K562 (cell line): ENCODE results near the gene B3GNT9. TPM values are rescaled to one million over a fixed set of nuclear protein-coding genes. Genes with fewer than 3 reads are reported as not detected.

ENCODE experiments used
- ARID3A ChIP-seq: IDR thresholded peaks from 2 replicates; pipeline ENCODE4 v1.6.1; 2012; ENCODE audit warnings: low read depth, low read length, improper control_type of control experiment, borderline replicate concordance
- BCOR ChIP-seq: fragments of 450-650 bp; IDR thresholded peaks from 2 replicates; pipeline ENCODE4 v1.6.1; 2016
- CCNT2 ChIP-seq: IDR thresholded peaks from 2 replicates; pipeline ENCODE4 v1.6.1; 2011; ENCODE audit warnings: borderline replicate concordance, low read depth, mild to moderate bottlenecking, moderate library complexity, mixed read lengths, low read length; ENCODE audit not compliant: insufficient read length; ENCODE audit errors: extremely low read depth
- DEAF1 ChIP-seq: fragments of 450-650 bp; formaldehyde crosslinking; IDR thresholded peaks from 2 replicates; pipeline ENCODE4 v1.4.0; 2020; ENCODE audit warnings: mild to moderate bottlenecking, moderate library complexity
- GABPB2 ChIP-seq: fragments of 250-450 bp; sonication (Bioruptor Pico); conservative IDR thresholded peaks from 2 replicates; pipeline ENCODE4 v1.5.1; 2021; ENCODE audit warnings: mild to moderate bottlenecking
- GTF2E2 ChIP-seq: fragments of 200-800 bp; sonication (Bioruptor generic); IDR thresholded peaks from 2 replicates; pipeline ENCODE4 v1.6.1; 2016; ENCODE audit warnings: missing genetic modification characterization, missing compliant biosample characterization
- HMGN3 ChIP-seq: IDR thresholded peaks from 2 replicates; pipeline ENCODE4 v1.6.1; 2011; ENCODE audit warnings: borderline replicate concordance, low read depth, mild to moderate bottlenecking, mixed read lengths, low read length; ENCODE audit not compliant: insufficient read length; ENCODE audit errors: extremely low read depth
- MXI1 ChIP-seq: IDR thresholded peaks from 2 replicates; pipeline ENCODE4 v1.6.1; 2011; ENCODE audit warnings: low read depth, mild to moderate bottlenecking, improper control_type of control experiment, low read length
- NFYB ChIP-seq: IDR thresholded peaks from 2 replicates; pipeline ENCODE4 v1.6.1; 2011; ENCODE audit warnings: mild to moderate bottlenecking, moderate library complexity; ENCODE audit not compliant: insufficient read length; ENCODE audit errors: extremely low read depth
- OTX1 ChIP-seq: fragments of 450-650 bp; formaldehyde crosslinking; IDR thresholded peaks from 2 replicates; pipeline ENCODE4 v1.4.0; 2022; ENCODE audit warnings: mild to moderate bottlenecking
- POLR2AphosphoS5 ChIP-seq: IDR thresholded peaks from 2 replicates; pipeline ENCODE4 v1.6.1; 2011; ENCODE audit warnings: mild to moderate bottlenecking, low read depth, low read length, moderate library complexity; ENCODE audit not compliant: control insufficient read depth, insufficient read depth
- PYGO2 ChIP-seq: fragments of 450-650 bp; IDR thresholded peaks from 2 replicates; pipeline ENCODE4 v1.6.1; 2016; ENCODE audit warnings: mild to moderate bottlenecking, missing genetic modification characterization, moderate library complexity, missing compliant biosample characterization
- RBM25 ChIP-seq: fragments of 200-400 bp; formaldehyde crosslinking; IDR thresholded peaks from 2 replicates; pipeline ENCODE4 v1.6.1; 2018; ENCODE audit warnings: low read length, low read depth, moderate library complexity; ENCODE audit not compliant: severe bottlenecking
- SUPT5H ChIP-seq: fragments of 450-650 bp; IDR thresholded peaks from 2 replicates; pipeline ENCODE4 v1.6.1; 2016
- ZNF184 ChIP-seq: sonication (generic); formaldehyde crosslinking; IDR thresholded peaks from 2 replicates; pipeline ENCODE4 v1.5.0; 2020; ENCODE audit warnings: missing genetic modification reagents
- ZNF740 ChIP-seq, 3 experiments: fragments of 200-800 bp in 1 of 3; sonication (Bioruptor generic) in 1 of 3; sonication (generic) in 1 of 3; formaldehyde crosslinking in 1 of 3; IDR thresholded peaks; 2 replicates each; pipeline versions ENCODE4 v1.6.1 to v1.8.0; 2016 to 2022; ENCODE audit warnings: mild to moderate bottlenecking in 2 of 3, missing compliant biosample characterization in 2 of 3, missing genetic modification characterization in 2 of 3, missing genetic modification reagents in 1 of 3
- polyA plus RNA-seq, 8 experiments: library from polyadenylated mRNA; depleted of rRNA in 4 of 8; stranded (reverse) in 5 of 8; unstranded in 3 of 8; fragments of >200 nt; fragmentation: Nextera tagmentation in 2 of 8; fragmentation: Illumina TruSeq in 1 of 8; extraction: Ambion mirVana in 2 of 8; extraction: Trizol in 1 of 8; gene quantifications; 2 replicates each; pipeline versions ENCODE4 v1.2.1 to v1.2.3, GENCODE V29; 2011 to 2014; ENCODE audit warnings: inconsistent platforms in 1 of 8, missing spikeins in 1 of 8
- total RNA-seq, 7 experiments: library from RNA; depleted of rRNA in 6 of 7; stranded (reverse); fragments of >200 nt in 6 of 7; fragmentation: Illumina TruSeq in 2 of 7; extraction: Trizol in 2 of 7; gene quantifications; 2 replicates each; pipeline versions ENCODE4 v1.2.1 to v1.2.3, GENCODE V29; 2011 to 2021; ENCODE audit warnings: low replicate concordance in 1 of 7
- TF ChIP-seq, protein P1 (sequence below): fragments of 250-450 bp; sonication (Bioruptor Pico); IDR thresholded peaks from 2 replicates; pipeline ENCODE4 v1.5.0; 2022; ENCODE audit warnings: mild to moderate bottlenecking

Gene B3GNT9
- total and polyA plus RNA-seq, 9 of the 15 experiments (the other 6 are each of a cell fraction or from before 2014, with no cell fraction given): 0.01 to 1.8 (median 1.1) TPM; not detected in 1

DNA sequence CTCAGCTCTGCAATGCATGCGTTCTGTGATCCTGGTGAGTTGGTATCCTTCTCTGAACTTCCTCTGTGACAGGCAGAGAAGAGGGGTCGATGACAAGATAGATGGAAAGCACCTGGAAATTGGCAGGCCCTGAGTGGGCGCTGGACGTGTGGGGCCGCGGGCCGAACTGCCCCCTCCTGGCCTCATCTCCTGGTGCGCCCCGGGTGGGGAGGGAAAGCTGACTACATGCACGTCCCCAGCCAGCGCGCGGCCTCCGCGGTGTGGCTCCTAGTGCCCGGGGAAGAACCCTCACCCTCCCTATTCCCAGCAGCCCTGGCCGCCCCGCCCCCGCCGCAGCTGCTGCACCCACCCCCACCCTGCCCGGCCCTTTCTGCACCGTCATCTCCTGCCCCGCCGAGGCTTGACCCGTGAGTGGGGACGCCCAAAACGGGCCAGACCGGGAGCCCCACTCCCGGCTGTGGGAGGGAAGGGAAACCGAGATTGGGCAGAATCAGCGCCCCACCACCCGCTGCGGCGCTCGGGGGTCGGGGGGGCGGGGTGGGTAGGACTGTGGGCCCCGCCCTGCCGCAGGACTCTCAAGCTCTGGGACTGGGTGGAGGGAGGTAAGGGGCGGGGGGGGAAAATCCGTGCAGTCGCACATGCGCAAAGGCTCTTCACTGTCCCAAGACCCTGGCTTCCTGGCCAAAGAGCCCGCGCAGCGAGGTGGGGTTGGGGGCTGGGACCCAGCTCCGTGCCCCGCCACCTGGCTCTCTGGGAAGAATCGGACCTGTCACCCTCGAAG, 19.6 kb upstream of the B3GNT9 start, which contains the start of gene NOL3 (continued):
- TF ChIP-seq HMGN3: peak; percentile 77
- peak; percentile 58; the same call in 1 of the 2 replicates for TF ChIP-seq ZNF740 (CRISPR knock-in tag; IDR thresholded peaks at IDR 0.05)
- TF ChIP-seq ZNF740 (tag; IDR thresholded peaks at IDR 0.05): peak in 1 of 2 experiments; percentile 71; a peak in 1 of 4 replicates
- TF ChIP-seq CCNT2: no peak
- TF ChIP-seq MXI1: no peak
- no peak for TF ChIP-seq NFYB
- TF ChIP-seq GABPB2 (CRISPR knock-in tag): no peak
- no peak for TF ChIP-seq PYGO2 (tag)
- no peak for TF ChIP-seq GTF2E2 (tag)
- TF ChIP-seq OTX1: no peak
- no peak for TF ChIP-seq DEAF1 (CRISPR knock-in tag)
- TF ChIP-seq ARID3A: no peak
- TF ChIP-seq BCOR: no peak
- TF ChIP-seq SUPT5H: no peak
- TF ChIP-seq, protein P1, sequence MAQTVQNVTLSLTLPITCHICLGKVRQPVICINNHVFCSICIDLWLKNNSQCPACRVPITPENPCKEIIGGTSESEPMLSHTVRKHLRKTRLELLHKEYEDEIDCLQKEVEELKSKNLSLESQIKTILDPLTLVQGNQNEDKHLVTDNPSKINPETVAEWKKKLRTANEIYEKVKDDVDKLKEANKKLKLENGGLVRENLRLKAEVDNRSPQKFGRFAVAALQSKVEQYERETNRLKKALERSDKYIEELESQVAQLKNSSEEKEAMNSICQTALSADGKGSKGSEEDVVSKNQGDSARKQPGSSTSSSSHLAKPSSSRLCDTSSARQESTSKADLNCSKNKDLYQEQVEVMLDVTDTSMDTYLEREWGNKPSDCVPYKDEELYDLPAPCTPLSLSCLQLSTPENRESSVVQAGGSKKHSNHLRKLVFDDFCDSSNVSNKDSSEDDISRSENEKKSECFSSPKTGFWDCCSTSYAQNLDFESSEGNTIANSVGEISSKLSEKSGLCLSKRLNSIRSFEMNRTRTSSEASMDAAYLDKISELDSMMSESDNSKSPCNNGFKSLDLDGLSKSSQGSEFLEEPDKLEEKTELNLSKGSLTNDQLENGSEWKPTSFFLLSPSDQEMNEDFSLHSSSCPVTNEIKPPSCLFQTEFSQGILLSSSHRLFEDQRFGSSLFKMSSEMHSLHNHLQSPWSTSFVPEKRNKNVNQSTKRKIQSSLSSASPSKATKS (CRISPR knock-in tag): no peak
- no peak; the same call in 1 of the 2 replicates for TF ChIP-seq POLR2AphosphoS5
- TF ChIP-seq ZNF184: no peak
- TF ChIP-seq RBM25: no peak
